Astrocyte (in vitro differentiated cells and primary cell): ENCODE measurements around the gene FHAD1. TPM values are rescaled to one million over a fixed set of nuclear protein-coding genes. Genes with fewer than 3 reads are reported as not detected.

Experiments used
- DNase-seq: peaks from one replicate; pipeline ENCODE4 v3.0.0-alpha.2; 2010; ENCODE audit warnings: low read depth
- FAIRE-seq: peaks from 2 replicates; lab custom pipeline; 2011; peaks lifted over from hg19 to GRCh38; lab: Jason Lieb, UNC
- H2AFZ ChIP-seq: 2 replicates; pipeline ENCODE4 v1.6.0; 2012; ENCODE audit warnings: low read depth, low read length, inconsistent platforms
- H3K27ac ChIP-seq: 2 replicates; pipeline ENCODE4 v1.5.1; 2011; ENCODE audit warnings: low read depth, low read length, inconsistent platforms
- H3K27me3 ChIP-seq: 2 replicates; pipeline ENCODE4 v1.6.0; 2011; ENCODE audit warnings: low read length, inconsistent platforms; ENCODE audit not compliant: insufficient read depth
- H3K36me3 ChIP-seq: 2 replicates; pipeline ENCODE4 v1.5.1; 2011; ENCODE audit warnings: low read length, inconsistent platforms; ENCODE audit not compliant: insufficient read depth
- H3K4me1 ChIP-seq: 2 replicates; pipeline ENCODE4 v1.5.1; 2011; ENCODE audit warnings: low read length, inconsistent platforms; ENCODE audit not compliant: insufficient read depth
- H3K4me2 ChIP-seq: 2 replicates; pipeline ENCODE4 v1.6.0; 2012; ENCODE audit warnings: low read length, inconsistent platforms
- H3K4me3 ChIP-seq: 2 replicates; pipeline ENCODE4 v1.5.1; 2011; ENCODE audit warnings: low read depth, mild to moderate bottlenecking, low read length, inconsistent platforms; ENCODE audit not compliant: insufficient read depth
- H3K79me2 ChIP-seq: 2 replicates; pipeline ENCODE4 v1.6.0; 2012; ENCODE audit warnings: mild to moderate bottlenecking, low read length, inconsistent platforms; ENCODE audit not compliant: insufficient read depth
- H3K9ac ChIP-seq: 2 replicates; pipeline ENCODE4 v1.6.0; 2012; ENCODE audit warnings: mild to moderate bottlenecking, low read length, inconsistent platforms
- H3K9me3 ChIP-seq: 2 replicates; pipeline ENCODE4 v1.5.1; 2012; ENCODE audit warnings: low read depth, mild to moderate bottlenecking, low read length, inconsistent platforms; ENCODE audit not compliant: insufficient read depth
- H4K20me1 ChIP-seq: 2 replicates; pipeline ENCODE4 v1.6.0; 2012; ENCODE audit warnings: low read length, inconsistent platforms; ENCODE audit not compliant: insufficient read depth
- H3K27ac Mint-ChIP-seq: one replicate; pipeline ENCODE4 v1.8.0; 2021; ENCODE audit warnings: mild to moderate bottlenecking, mixed read lengths; ENCODE audit not compliant: unreplicated experiment
- H3K27me3 Mint-ChIP-seq: one replicate; pipeline ENCODE4 v1.8.0; 2021; ENCODE audit warnings: low read depth, mixed read lengths; ENCODE audit not compliant: unreplicated experiment
- H3K36me3 Mint-ChIP-seq: one replicate; pipeline ENCODE4 v1.8.0; 2021; ENCODE audit warnings: low read depth, mixed read lengths; ENCODE audit not compliant: unreplicated experiment
- H3K4me1 Mint-ChIP-seq: one replicate; pipeline ENCODE4 v1.8.0; 2021; ENCODE audit warnings: low read depth, mixed read lengths; ENCODE audit not compliant: unreplicated experiment
- H3K4me3 Mint-ChIP-seq: one replicate; pipeline ENCODE4 v1.8.0; 2021; ENCODE audit warnings: mild to moderate bottlenecking, moderate library complexity, mixed read lengths; ENCODE audit not compliant: unreplicated experiment
- H3K9me3 Mint-ChIP-seq: one replicate; pipeline ENCODE4 v1.8.0; 2021; ENCODE audit warnings: mild to moderate bottlenecking, mixed read lengths; ENCODE audit not compliant: unreplicated experiment
- CTCF ChIP-seq: IDR thresholded peaks from 2 replicates; pipeline ENCODE4 v1.5.1; 2011; ENCODE audit warnings: low read depth, mild to moderate bottlenecking, inconsistent platforms, low read length, moderate library complexity; ENCODE audit not compliant: insufficient read depth
- EZH2 ChIP-seq: IDR thresholded peaks from 2 replicates; pipeline ENCODE4 v1.6.1; 2012; ENCODE audit warnings: mild to moderate bottlenecking, low read length, inconsistent platforms; ENCODE audit not compliant: insufficient read depth
- total RNA-seq: library from RNA; stranded (reverse); gene quantifications from 2 replicates; pipeline ENCODE4 v1.2.1, GENCODE V29; 2021

FHAD1 gene
- total RNA-seq, 1 donor from 2014 or later, result 0.25 TPM

GRCh38 chr1:15391366-15391765 is 144.3 kb downstream of the FHAD1 start:
- H3K36me3 Mint-ChIP-seq, result no peaks in the 10 kb centered on the region
- Histone ChIP-seq H3K79me2 (no peaks in the 10 kb centered on the region), H3K27me3 (no peaks in the 10 kb centered on the region), H3K4me3 (no peak overlapping the region), H3K4me2 (no peak overlapping the region), H3K9me3 (no peaks in the 10 kb centered on the region), H3K36me3 (no peaks in the 10 kb centered on the region), H2AFZ (no peak overlapping the region), H3K27ac (no peak overlapping the region), H3K9ac (no peak overlapping the region), H3K4me1 (peaks cover 2% of the 10 kb centered on the region), H4K20me1 (no peaks in the 10 kb centered on the region)
- no peak overlapping the region for H3K27ac Mint-ChIP-seq
- H3K4me3 Mint-ChIP-seq, result no peak overlapping the region
- TF ChIP-seq CTCF (no peak), EZH2 (no peak)
- FAIRE-seq (no peak), DNase-seq (no peak)
- H3K9me3 Mint-ChIP-seq, result no peaks in the 10 kb centered on the region
- no peaks in the 10 kb centered on the region for H3K4me1 Mint-ChIP-seq
- H3K27me3 Mint-ChIP-seq, result peaks cover 48% of the 10 kb centered on the region

GRCh38 chr1:15393475-15394257 is 146.6 kb downstream of the FHAD1 start:
- no peaks in the 10 kb centered on the region for H3K9me3 ChIP-seq
- no peaks in the 10 kb centered on the region for H3K9me3 Mint-ChIP-seq
- TF ChIP-seq CTCF (no peak), EZH2 (no peak)

GRCh38 chr1:15394258-15394690 is 147.3 kb downstream of the FHAD1 start:
- H3K36me3 ChIP-seq, result no peaks in the 10 kb centered on the region
- DNase-seq (no peak), FAIRE-seq (no peak)
- H3K4me2 ChIP-seq, result no peak overlapping the region
- no peaks in the 10 kb centered on the region for H3K36me3 Mint-ChIP-seq
- H2AFZ ChIP-seq, result no peak overlapping the region
- no peak overlapping the region for H3K4me3 ChIP-seq
- TF ChIP-seq EZH2, result no peak
- no peak for TF ChIP-seq CTCF
- no peak overlapping the region for H3K4me3 Mint-ChIP-seq
- no peaks in the 10 kb centered on the region for H3K79me2 ChIP-seq
- no peaks in the 10 kb centered on the region for H3K4me1 Mint-ChIP-seq
- no peaks in the 10 kb centered on the region for H3K4me1 ChIP-seq
- no peak overlapping the region for H3K27ac Mint-ChIP-seq
- peaks cover 26% of the 10 kb centered on the region for H3K27me3 Mint-ChIP-seq
- no peak overlapping the region for H3K27ac ChIP-seq
- no peaks in the 10 kb centered on the region for H4K20me1 ChIP-seq
- H3K9me3 Mint-ChIP-seq, result no peaks in the 10 kb centered on the region
- H3K27me3 ChIP-seq, result no peaks in the 10 kb centered on the region
- no peaks in the 10 kb centered on the region for H3K9me3 ChIP-seq
- H3K9ac ChIP-seq, result no peak overlapping the region

More at GRCh38 chr1:15393475-15394257, 146.6 kb downstream of the FHAD1 start:
- Histone ChIP-seq H3K4me2 (no peak overlapping the region), H2AFZ (no peak overlapping the region), H3K9ac (no peak overlapping the region), H3K79me2 (no peaks in the 10 kb centered on the region), H3K4me1 (no peaks in the 10 kb centered on the region), H3K4me3 (no peak overlapping the region), H3K27ac (no peak overlapping the region), H3K36me3 (no peaks in the 10 kb centered on the region), H4K20me1 (no peaks in the 10 kb centered on the region), H3K27me3 (no peaks in the 10 kb centered on the region)
- H3K27me3 Mint-ChIP-seq, result peaks cover 31% of the 10 kb centered on the region
- H3K36me3 Mint-ChIP-seq, result no peaks in the 10 kb centered on the region
- no peak for DNase-seq
- H3K4me3 Mint-ChIP-seq, result no peak overlapping the region
- H3K27ac Mint-ChIP-seq, result no peak overlapping the region
- no peaks in the 10 kb centered on the region for H3K4me1 Mint-ChIP-seq
- no peak for FAIRE-seq
